GM21619 (cell line): ENCODE results near the gene KIF5B.
"Not testable (repeated sequence)": the region's sequence is repeated elsewhere in the genome, so short reads cannot be mapped to it uniquely, and the experiment has no call there.

Source experiments
- ATAC-seq: cut with Tn5 transposase; IDR thresholded peaks from one replicate; pipeline ENCODE4 v1.9.1; 2021; ENCODE audit not compliant: unreplicated experiment

The KIF5B gene

GRCh38 chr10:32056136-32057035 is at the start of gene KIF5B:
KIF5B (minus strand) TSS chr10:32056425; CDS start chr10:32055973, 452 bp downstream.
- peak; percentile 84 for ATAC-seq

- ATAC-seq: no peak
Observed at GRCh38 chr10:32105782-32106382, 49.7 kb upstream of the KIF5B start.

GRCh38 chr10:32104622-32105509 is 48.6 kb upstream of the KIF5B start:
- ATAC-seq: no peak

GRCh38 chr10:32104181-32104580 is 48.0 kb upstream of the KIF5B start:
- ATAC-seq: no peak

DNA sequence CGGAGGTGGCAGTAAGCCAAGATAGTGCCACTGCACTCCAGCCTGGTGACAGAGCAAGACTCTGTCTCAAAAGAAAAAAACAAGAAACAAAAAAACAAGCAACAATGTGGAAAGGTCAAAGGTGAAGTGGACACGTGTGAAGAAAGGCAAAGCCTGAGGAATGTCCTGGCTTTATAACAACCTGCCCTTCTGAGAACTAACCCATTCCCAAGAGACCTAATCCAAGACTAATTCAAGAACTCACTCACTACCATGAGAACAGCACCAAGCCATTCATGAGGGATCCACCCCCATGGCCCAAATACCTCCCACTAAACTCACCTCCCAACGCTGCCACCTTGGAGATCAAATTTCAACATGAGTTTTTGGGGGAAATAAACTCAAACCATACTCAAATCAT is 47.5 kb upstream of the KIF5B start:
- ATAC-seq: no peak

DNA sequence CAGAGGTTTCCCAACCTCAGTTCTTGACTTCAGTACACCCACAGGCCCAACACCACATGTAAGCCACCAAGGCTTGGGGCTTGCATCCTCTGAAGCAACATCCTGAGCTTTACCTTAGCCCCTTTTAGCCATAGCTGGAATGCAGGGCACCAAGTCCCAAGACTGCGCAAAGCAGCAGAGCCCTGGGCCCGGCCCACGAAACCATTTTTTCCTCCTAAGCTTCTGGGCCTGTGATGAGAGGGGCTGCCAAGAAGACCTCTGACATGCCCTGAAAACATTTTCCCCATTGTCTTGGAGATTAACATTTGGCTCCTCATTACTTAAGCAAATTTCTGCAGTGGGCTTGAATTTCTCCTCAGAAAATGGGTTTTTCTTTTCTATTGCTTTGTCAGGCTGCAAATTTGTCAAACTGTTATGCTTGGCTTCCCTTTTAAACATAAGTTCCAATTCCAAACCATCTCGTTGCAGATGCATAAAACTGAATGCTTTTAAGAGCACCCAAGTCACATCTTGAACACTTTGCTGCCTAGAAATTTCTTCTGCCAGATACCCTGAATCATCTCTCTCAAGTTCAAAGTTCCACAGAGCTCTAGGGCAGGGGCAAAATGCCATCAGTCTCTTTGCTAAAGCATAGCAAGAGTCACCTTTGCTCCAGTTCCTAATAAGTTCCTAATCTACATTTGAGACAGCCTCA is 42.5 kb upstream of the KIF5B start:
- not testable (repeated sequence) for ATAC-seq

DNA sequence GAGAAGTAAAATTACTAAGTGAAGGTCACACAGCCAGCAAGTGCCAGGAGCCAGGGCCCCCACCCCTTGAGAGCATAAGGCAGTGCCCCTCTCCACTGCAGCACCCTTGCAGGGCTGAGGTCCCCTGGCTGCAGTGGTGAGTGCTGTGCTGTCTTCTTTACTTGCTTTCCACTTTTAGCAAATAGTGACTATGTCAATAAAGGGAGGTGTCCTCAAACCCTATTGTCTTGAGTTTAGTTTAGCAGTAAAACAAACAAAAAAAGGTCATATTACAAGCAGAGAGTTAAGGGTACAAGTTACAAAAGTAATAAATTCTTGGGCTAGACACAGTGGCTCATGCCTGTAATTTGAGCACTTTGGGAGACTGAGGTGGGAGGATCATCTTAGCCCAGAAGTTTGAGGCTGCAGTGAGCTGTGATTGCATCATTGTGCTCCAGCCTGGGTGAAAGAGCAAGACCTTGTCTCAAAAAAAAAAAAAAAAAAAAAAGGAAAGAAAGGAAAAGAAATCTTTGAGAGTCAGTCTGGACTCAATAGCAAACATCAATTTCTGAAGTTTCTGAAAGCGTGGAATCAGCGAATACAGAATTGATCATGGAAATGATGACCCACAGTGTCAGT is 39.0 kb upstream of the KIF5B start:
- ATAC-seq: no peak

DNA sequence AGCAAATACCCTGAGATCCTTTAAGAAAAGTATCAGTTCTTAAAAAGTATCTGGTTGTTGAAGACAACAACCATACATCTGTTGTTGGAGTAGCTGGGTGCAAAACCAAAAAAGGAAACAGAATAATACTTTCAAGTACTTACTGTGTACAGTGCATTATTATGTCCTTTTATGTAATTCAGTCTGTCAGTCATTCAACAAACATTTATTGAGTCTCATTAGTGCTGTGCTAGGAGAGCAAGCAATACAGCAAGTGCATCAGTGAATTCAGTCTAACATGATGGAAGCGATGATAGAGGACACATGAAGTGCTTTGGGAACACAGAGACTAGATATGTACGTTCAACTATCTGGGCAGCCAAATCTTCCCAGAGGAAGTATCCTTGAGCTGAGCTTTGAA is 37.4 kb upstream of the KIF5B start:
- no peak for ATAC-seq

DNA sequence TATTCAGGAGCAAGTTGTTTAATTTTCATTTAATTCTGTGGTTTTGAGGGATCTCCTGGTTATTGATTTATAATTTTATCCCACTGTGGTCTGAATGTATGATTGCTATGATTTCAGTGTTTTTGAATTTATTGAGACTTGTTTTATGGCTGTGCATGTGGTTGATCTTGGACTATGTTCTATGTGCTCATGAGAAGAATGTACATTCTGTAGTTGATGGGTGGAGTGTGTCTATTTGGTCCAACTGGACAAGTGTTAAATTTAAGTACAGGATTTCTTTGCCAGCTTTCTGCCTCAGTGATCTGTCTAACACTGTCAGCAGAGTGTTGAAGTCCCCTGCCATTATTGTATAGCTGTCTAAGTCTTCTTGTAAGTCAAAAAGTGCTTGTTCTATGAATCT is 34.8 kb upstream of the KIF5B start:
- ATAC-seq: no peak

DNA sequence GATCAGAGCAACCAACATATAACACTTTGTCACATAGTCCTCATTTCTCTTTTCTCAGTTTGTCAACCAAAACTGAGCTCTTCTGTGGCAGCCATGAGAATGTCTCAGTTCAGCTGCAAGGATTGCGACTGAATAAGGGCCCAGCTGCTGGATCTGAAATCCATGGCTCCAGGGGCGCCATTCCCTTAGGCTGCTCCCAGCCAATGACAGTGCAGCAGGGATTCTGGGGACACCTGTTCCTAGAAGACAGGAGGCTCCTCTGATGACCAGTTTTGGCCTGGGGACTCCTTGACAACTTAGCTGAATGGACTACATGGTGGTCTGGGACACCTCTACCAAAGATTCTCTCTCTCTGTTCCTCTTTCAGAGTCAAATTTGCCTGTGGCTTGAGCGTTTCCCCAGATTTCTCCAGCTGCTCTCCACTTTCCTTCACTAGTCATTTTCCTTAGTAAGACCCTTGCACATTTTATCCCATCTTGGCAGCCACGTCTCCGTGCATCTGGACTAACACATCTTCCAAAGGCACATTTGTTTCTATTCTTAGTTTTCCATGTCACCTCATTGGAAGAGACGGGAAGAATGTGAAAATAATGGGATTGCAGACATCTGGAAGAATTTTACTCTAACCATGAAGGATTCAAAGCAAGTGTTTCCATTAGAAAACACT is 28.1 kb upstream of the KIF5B start:
- ATAC-seq: no peak

DNA sequence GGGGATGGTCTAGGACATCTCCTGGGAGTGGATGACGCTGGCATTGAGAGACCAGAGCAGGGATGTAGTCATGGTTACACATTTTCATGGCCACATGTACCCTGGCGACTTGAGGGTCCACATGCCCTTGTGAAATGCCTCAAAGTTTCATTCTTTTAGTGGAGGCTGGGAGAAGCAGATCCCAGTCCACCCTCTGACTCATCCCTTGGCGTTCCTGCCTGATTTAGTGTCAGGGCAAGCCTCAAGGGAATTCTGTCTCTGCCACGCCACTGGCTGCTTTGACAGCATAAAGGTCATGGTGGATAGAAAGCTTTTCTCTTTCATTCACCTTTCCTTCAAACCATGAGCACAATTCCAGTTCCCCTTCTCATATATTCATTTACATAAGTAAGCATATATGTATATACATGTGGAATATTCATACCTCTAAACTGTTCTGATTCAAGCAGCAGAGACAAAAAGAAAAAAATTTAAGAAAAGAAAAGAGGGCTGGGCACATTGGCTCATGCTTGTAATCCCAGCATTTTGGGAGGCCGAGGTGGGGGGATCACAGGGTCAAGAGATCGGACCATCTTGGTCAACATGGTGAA is 21.8 kb upstream of the KIF5B start:
- no peak for ATAC-seq

- no peak for ATAC-seq
Observed at GRCh38 chr10:32073659-32074058, 17.4 kb upstream of the KIF5B start.

DNA sequence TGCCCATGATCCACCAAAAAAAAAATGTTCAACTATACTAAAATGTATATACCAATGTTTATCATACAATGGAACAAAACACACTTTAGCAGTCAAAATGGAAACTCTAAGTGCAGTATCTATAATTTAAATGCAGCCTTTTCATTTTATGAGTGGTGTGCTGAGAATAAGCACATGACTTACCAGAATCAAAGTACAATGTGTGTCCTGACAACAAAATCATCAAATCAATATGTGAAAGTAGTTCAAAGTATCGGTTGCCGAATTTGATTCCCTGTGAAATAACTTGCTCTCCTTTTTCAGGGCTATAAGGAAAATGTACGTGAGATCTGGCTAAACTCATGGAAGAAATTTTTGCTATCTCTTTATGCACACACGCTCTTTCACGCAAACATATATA is 16.9 kb upstream of the KIF5B start:
- no peak for ATAC-seq

GRCh38 chr10:32072025-32072800 is 16.0 kb upstream of the KIF5B start:
- no peak for ATAC-seq

DNA sequence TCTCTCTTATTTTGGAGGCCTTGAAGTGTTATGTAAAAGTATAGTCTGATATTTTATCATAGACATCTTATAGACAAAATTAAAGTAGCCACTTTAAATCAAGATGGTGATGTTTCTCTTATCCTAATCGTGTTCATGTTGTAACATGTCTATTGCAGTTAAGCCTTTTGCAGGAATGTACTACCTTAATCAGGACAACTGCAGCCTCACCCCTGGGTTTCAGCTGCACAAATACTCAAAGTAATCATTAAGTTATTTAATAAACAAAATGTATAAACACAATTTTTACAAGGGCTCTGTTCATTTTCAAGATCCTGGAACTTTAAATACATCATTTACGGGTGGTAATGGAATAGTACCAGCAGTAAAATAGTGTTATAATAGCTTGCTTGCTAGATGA is 14.4 kb upstream of the KIF5B start:
- ATAC-seq: no peak

GRCh38 chr10:32068569-32068968 is 12.3 kb upstream of the KIF5B start:
- ATAC-seq: no peak

GRCh38 chr10:32067931-32068330 is 11.7 kb upstream of the KIF5B start:
- ATAC-seq: not testable (repeated sequence)

DNA sequence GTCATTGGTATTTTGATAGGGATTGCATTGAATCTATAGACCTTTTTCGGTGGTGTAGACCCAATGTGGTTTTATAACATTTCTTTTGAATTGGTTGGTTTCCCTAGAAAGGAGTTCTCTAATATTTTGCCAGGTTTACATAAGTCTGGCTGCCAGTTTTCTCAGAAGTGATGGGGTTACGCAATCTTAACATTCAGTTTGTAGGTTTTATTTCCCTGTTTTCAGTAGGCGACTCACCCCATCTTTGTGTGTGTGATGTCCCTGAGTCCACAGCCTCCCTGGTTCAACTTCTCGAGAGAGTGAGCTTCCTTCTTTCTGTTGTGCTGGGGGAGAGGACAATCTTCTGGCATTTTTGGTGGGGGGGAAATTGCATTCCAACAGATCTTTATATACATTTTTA is 9.6 kb upstream of the KIF5B start:
- no peak for ATAC-seq

GRCh38 chr10:32061440-32061839 is 5.2 kb upstream of the KIF5B start:
- no peak for ATAC-seq
